ENCODE data around the gene TAMM41.

DNA sequence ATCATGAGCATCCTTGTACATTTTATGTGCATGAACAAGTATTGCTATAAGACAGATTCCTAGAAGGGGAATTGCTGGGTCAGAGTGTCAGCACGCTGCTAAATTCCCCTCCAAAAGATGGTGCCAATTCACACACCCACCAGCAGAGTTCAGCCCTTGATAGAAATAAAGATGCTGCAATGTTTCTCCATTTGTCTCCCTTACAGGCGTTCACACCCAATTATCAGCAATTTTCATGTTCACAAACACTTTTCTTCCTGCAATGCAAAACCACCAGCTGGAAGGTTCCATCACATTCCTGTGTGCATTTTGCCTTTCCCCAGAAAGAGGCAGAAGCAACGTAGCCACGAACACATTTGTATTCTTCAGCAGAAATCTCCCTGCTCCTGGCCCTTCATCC is 3.3 kb upstream of the TAMM41 start:
- TF ChIP-seq, protein P1, sequence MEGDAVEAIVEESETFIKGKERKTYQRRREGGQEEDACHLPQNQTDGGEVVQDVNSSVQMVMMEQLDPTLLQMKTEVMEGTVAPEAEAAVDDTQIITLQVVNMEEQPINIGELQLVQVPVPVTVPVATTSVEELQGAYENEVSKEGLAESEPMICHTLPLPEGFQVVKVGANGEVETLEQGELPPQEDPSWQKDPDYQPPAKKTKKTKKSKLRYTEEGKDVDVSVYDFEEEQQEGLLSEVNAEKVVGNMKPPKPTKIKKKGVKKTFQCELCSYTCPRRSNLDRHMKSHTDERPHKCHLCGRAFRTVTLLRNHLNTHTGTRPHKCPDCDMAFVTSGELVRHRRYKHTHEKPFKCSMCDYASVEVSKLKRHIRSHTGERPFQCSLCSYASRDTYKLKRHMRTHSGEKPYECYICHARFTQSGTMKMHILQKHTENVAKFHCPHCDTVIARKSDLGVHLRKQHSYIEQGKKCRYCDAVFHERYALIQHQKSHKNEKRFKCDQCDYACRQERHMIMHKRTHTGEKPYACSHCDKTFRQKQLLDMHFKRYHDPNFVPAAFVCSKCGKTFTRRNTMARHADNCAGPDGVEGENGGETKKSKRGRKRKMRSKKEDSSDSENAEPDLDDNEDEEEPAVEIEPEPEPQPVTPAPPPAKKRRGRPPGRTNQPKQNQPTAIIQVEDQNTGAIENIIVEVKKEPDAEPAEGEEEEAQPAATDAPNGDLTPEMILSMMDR (IDR thresholded peaks at IDR 0.05), result no peak
- no peak for TF ChIP-seq POLR2A (IDR thresholded peaks at IDR 0.05)
